Motor neuron (in vitro differentiated cells): ENCODE results near the gene NPFF. TPM values are rescaled to one million over a fixed set of nuclear protein-coding genes. Genes with fewer than 3 reads are reported as not detected.
"Not testable (repeated sequence)": the region's sequence is repeated elsewhere in the genome, so short reads cannot be mapped to it uniquely, and the experiment has no call there.

ENCODE experiments used
- ATAC-seq, 8 experiments: fragments of 200-7000 bp; cut with Tn5 transposase; replicated peaks in 6 of 8; 2 replicates each; pipeline ENCODE4 v1.8.0; 2021; ENCODE audit warnings: mild to moderate bottlenecking in 8 of 8, moderate library complexity in 8 of 8
- H3K27ac ChIP-seq, 2 donors: fragments of 250-450 bp; sonication (Bioruptor Pico); 2 replicates each; pipeline ENCODE4 v1.9.0; 2021; ENCODE audit warnings: antibody characterized with exemption in 2 of 2, mild to moderate bottlenecking in 2 of 2, moderate library complexity in 1 of 2
- H3K4me1 ChIP-seq, 2 donors: fragments of 250-450 bp; sonication (Bioruptor Pico); replicated peaks in 1 of 2; 2 replicates each; pipeline ENCODE4 v1.6.1; 2021; ENCODE audit warnings: antibody characterized with exemption in 2 of 2, mild to moderate bottlenecking in 2 of 2, moderate library complexity in 1 of 2
- H3K4me3 ChIP-seq, 5 donors: fragments of 250-450 bp; sonication (Bioruptor Pico); 2 replicates each; pipeline ENCODE4 v1.9.0; 2021; ENCODE audit warnings: antibody characterized with exemption in 5 of 5, mild to moderate bottlenecking in 5 of 5, moderate library complexity in 4 of 5
- WGBS, 10 experiments: fragments of 450-650 bp; shearing (Covaris generic); methylation state at CpG; one replicate each; pipeline ENCODE4 v1.0.0; 2022; 5-methylcytosine and 5-hydroxymethylcytosine counted together
- in situ Hi-C, 9 experiments: fragments of 400-800 bp; cut with MboI; loops; one replicate each; pipeline ENCODE4 v1.15.0; 2021; ENCODE audit warnings: low sequenced_read_pairs in 9 of 9, low pct_unique_long_range_greater_than_20kb in 2 of 9; ENCODE audit not compliant: unreplicated experiment in 9 of 9
- total RNA-seq, 8 experiments: library from RNA; unstranded; fragments of 300-600 nt; gene quantifications; 2 replicates each; pipeline versions ENCODE4 v1.2.3 to v1.2.4, GENCODE V29; 2022

Gene NPFF
- total RNA-seq, 8 experiments from 2014 or later: 0.78 to 2.2 TPM; not detected in 6

- Histone ChIP-seq H3K27ac (no peak overlapping the region), H3K4me1 (peaks cover 13 to 14% of the 10 kb centered on the region in 2 donors), H3K4me3 (no peak overlapping the region)
- WGBS, 10 experiments: 74 to 100% (median 92%) methylated on average over 1 to 5 of the region's 5 CpGs; no CpG with 5 or more reads in 1 of the 10 experiments
- in situ Hi-C loops: no loop called here
- ATAC-seq: no peak
Measured at GRCh38 chr12:53489242-53489864, 17.9 kb downstream of the NPFF start.

DNA sequence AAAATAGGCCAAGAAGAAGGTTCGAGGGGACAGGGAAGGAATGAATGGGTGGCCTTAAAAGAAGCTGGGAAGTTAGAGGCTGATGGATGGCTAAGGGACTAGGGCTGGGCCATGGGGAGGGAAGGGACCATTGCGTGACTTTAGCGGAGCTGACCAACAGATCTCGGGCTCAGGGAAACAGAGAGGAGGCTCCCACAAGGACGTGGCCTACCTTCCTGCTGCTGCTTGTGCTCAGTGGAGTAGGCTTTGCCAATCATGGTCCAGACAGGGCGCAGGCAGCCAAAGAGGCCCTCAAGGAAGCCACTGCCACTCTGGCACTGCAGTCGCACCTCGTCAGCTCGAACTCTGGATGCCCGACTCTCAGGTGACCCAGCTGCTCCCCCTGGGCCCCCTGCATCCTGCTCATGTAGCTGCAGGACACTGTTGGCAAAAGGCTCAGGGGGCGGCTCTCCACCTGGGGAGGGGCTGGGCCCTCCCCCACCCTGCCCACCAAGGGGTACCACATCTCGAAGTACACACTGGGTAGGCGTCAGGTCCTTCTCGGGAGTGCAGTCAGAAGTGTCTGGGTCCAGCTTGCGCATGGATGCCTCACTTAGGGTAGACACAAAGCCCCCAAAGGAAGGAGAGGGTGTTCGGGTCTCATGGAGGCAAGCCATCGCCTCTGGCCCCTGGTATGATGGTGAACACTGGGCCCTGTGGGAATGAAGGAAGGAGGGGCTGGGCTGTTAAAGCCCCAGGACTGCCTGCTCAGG is 20.4 kb downstream of the NPFF start:
- peaks cover 0 to under 1% of the 10 kb centered on the region in 2 donors for H3K4me1 ChIP-seq
- H3K4me3 ChIP-seq: no peak overlapping the region
- in situ Hi-C loops: no loop called here
- 0 to 88% (median 75%) methylated on average over 1 to 6 of the region's 17 CpGs; no CpG with 5 or more reads in 4 of the 10 experiments for WGBS, 10 experiments
- ATAC-seq: peak in 4 of 8 experiments; percentile 1 to 18 (median 10)
- no peak overlapping the region for H3K27ac ChIP-seq

- WGBS, 10 experiments: 81 to 100% methylated on average over 2 to 4 of the region's 10 CpGs; no CpG with 5 or more reads in 8 of the 10 experiments
- in situ Hi-C loops: no loop called here
- no peak overlapping the region for H3K27ac ChIP-seq
- peak in 2 of 8 experiments; percentile 1 to 15 for ATAC-seq
- H3K4me1 ChIP-seq: no peaks in the 10 kb centered on the region
- H3K4me3 ChIP-seq: no peak overlapping the region
Measured at GRCh38 chr12:53485955-53486735, 21.1 kb downstream of the NPFF start.

DNA sequence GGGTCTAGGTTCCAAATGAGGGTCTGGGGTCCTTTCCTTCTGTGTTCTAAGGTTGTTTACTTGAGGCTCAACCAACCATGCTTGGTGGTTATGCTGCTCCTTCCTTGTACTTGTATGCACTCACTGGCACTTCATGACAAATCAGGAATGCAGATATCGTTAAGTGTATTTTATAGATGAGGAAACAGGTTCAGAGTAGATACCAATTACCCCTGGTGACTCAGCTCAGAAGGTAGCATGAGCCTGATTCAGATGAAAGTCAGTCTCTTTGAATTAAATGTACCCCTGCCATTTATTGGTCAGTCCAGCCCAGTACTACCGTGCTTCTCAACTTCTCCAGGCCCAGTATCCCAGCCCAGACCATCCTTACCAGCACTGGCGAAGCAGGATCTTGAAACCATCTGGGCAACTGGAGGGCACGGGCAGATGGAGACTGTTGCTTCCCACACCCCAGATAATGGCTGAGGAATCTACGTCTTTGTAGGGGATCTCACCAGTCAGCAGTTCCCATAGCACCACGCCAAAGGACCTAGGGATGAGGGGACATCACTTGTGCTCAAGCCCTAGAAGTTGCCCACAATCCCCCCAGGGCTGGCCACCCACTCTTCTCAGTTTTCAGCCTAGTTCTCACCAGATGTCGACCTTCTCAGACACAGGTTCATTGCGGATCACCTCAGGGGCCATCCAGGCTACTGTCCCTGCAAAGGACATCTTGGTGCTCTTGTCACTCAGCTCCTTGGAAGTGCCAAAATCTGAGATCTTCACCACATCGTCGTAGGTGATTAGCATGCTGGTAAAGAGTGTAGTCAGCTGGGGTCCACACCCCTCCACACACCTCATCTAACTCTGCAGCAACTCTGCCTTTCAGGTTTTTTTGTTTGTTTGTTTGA is 22.4 kb downstream of the NPFF start:
- 77 to 100% (median 93%) methylated on average over 1 to 10 of the region's 10 CpGs; no CpG with 5 or more reads in 1 of the 10 experiments for WGBS, 10 experiments
- no peak overlapping the region for H3K4me3 ChIP-seq
- in situ Hi-C loops: no loop called here
- peak in 2 of 8 experiments; percentile 1 to 10 for ATAC-seq
- H3K27ac ChIP-seq: no peak overlapping the region
- H3K4me1 ChIP-seq: no peaks in the 10 kb centered on the region

DNA sequence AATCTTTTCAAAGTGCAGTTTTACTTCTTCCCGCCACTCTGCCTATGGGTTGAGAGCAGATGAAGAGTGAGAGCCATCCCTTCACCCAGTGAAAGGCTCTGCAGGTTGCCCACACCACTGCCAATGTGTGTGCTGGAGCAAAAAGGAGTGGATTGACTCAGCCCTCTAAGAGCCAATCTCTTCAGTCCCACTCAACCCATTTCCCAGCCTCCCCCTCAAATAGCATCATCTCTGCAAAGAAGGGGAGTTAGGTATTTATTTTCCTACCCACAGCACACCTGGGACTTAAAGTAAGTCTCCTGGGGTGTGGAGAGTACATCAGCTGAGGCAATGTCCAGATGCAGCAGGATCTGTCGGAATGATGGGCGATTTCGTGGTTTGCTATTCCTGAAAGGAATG is 23.3 kb downstream of the NPFF start:
- peaks cover 0 to 1% of the 10 kb centered on the region in 2 donors for H3K4me1 ChIP-seq
- no peak overlapping the region for H3K4me3 ChIP-seq
- in situ Hi-C loops: no loop called here
- WGBS, 10 experiments: 57 to 100% (median 95%) methylated on average over 1 to 4 of the region's 4 CpGs; no CpG with 5 or more reads in 2 of the 10 experiments
- ATAC-seq: no peak
- H3K27ac ChIP-seq: no peak overlapping the region

GRCh38 chr12:53483225-53483978 is 23.9 kb downstream of the NPFF start:
- Histone ChIP-seq H3K4me3 (no peak overlapping the region), H3K4me1 (peaks cover 0 to 3% of the 10 kb centered on the region in 2 donors), H3K27ac (no peak overlapping the region)
- 67 to 100% (median 92%) methylated on average over 1 to 7 of the region's 9 CpGs; no CpG with 5 or more reads in 2 of the 10 experiments for WGBS, 10 experiments
- in situ Hi-C loops: no loop called here
- ATAC-seq: no peak

DNA sequence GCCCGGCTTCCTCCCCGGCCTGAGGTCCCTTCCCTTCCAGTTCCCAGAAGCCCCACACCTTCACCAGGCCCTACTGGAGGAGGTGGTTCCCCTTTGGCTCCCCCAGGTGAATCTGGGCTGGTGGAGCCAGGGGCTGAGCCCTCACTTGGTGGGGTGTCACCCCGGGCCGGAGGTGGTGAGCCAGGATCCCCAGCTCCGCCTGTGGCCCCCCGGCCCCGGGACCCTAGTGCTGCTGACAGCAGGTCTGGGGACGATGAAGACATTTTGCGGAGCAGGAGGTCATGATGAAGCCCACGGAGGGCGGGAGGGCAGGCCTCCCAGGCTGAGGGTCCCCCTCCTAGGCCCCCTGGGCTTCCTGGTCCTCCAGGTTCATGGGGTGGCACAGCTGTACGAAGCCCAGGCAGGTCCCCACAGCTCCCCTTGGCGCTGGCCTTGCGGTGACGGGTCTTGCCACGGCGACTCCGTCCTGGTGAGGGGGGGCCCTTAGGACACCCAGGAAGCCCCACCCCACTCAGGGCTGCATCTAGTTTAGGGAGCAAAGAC is 24.6 kb downstream of the NPFF start:
- peak in 5 of 8 experiments; percentile 1 to 20 (median 16) for ATAC-seq
- no peak overlapping the region for H3K27ac ChIP-seq
- 60 to 100% (median 100%) methylated on average over 1 to 8 of the region's 18 CpGs; no CpG with 5 or more reads in 6 of the 10 experiments for WGBS, 10 experiments
- in situ Hi-C loops: no loop called here
- peaks cover 0 to 3% of the 10 kb centered on the region in 2 donors for H3K4me1 ChIP-seq
- no peak overlapping the region for H3K4me3 ChIP-seq

DNA sequence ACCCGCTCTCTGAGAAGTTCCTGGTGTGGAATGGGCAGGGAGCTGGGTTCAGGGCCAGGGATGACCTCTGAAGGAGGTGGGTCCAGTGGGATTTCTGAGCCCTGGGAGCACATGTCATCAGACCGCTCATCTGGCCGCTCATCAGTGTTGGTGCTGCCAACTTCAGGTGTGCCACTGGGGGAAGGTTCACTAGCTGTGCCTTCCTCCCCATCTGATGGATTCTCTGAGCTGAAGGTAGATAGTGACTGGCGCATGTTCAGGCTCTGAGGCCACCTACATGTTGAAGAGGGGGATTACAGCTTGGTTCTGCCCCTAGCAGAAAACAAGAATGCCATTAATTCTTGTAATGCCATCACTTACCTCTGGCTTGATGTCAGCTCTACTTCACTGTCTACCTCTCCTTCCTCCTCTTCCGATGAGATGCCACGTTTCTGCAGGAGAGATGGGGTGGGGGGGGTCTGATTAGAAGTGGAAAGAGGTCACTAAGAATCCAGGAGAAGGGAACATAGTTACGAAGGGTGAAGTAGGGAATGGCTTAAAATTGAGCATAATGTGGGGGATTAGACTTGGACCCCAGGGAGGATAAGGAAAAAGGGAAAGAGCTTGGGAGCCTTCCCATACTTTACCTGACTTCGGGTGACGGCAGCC is 25.2 kb downstream of the NPFF start:
- in situ Hi-C loops: no loop called here
- Histone ChIP-seq H3K4me1 (peaks cover 0 to 3% of the 10 kb centered on the region in 2 donors), H3K27ac (no peak overlapping the region), H3K4me3 (no peak overlapping the region)
- ATAC-seq: peak in 3 of 8 experiments; percentile 3 to 8 (median 5)
- WGBS, 10 experiments: 69 to 100% (median 90%) methylated on average over 1 to 6 of the region's 9 CpGs; no CpG with 5 or more reads in 2 of the 10 experiments

DNA sequence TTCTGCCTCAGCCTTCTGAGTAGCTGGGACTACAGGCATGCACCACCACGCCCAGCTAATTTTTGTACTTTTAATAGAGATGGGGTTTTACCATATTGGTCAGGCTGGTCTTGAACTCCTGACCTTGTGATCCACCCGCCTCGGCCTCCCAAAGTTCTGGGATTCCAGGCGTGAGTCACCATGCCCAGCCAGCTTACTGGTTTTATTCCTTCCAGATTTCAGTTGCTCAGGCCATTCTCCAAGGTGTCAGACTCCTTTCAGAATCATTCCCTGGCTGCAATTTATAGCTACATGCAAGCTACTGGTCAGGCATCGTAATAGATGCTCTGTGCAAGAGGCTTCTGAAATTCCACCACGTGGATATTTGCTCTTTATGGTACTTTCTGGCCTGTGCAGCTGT is 25.8 kb downstream of the NPFF start:
- H3K4me3 ChIP-seq, H3K27ac ChIP-seq, H3K4me1 ChIP-seq, in situ Hi-C loops: not testable (repeated sequence)
- ATAC-seq: peak in 2 of 8 experiments; percentile 32 to 34
- WGBS, 10 experiments: 0 to 100% (median 87%) methylated on average over 2 to 4 of the region's 6 CpGs; no CpG with 5 or more reads in 3 of the 10 experiments

- 55 to 100% (median 82%) methylated on average over 1 to 8 of the region's 12 CpGs; no CpG with 5 or more reads in 2 of the 10 experiments for WGBS, 10 experiments
- H3K4me3 ChIP-seq: no peak overlapping the region
- peaks cover 0 to 3% of the 10 kb centered on the region in 2 donors for H3K4me1 ChIP-seq
- ATAC-seq: peak in 1 of 8 experiments; percentile 4
- in situ Hi-C loops: no loop called here
- H3K27ac ChIP-seq: peak overlapping the region in 1 of 2 donors; percentile 34
Measured at GRCh38 chr12:53480491-53481442, 26.5 kb downstream of the NPFF start.
